GM19238 (cell line): ENCODE results near the gene LRRC4B.

Experiments used
- DNase-seq: peaks from one replicate; pipeline ENCODE4 v3.0.0; 2011; ENCODE audit warnings: low spot score; ENCODE audit not compliant: insufficient read length

The LRRC4B gene

GRCh38 chr19:50570997-50571396, 2.8 kb upstream of the LRRC4B start:
- no peak for DNase-seq

GRCh38 chr19:50569938-50570540, 1.8 kb upstream of the LRRC4B start:
- no peak for DNase-seq

- no peak for DNase-seq
Observed at GRCh38 chr19:50568728-50569698, 778 bp upstream of the LRRC4B start.

GRCh38 chr19:50567052-50567841, 988 bp downstream of the LRRC4B start:
- DNase-seq = no peak

GRCh38 chr19:50565984-50566903, 2.0 kb downstream of the LRRC4B start:
- DNase-seq = no peak

GRCh38 chr19:50564229-50565105, 3.8 kb downstream of the LRRC4B start:
- no peak for DNase-seq

- DNase-seq = no peak
Observed at GRCh38 chr19:50563597-50563996, 4.6 kb downstream of the LRRC4B start.

GRCh38 chr19:50562996-50563395, 5.2 kb downstream of the LRRC4B start:
- no peak for DNase-seq

GRCh38 chr19:50562329-50562728, 5.9 kb downstream of the LRRC4B start:
- DNase-seq = no peak

GRCh38 chr19:50559636-50560035, 8.6 kb downstream of the LRRC4B start:
- DNase-seq = no peak

- no peak for DNase-seq
Observed at GRCh38 chr19:50558449-50558848, 9.8 kb downstream of the LRRC4B start.

GRCh38 chr19:50558039-50558438, 10.2 kb downstream of the LRRC4B start:
- DNase-seq = no peak

- DNase-seq = no peak
Observed at GRCh38 chr19:50557009-50557613, 11.1 kb downstream of the LRRC4B start.

- DNase-seq = peak; percentile 81
Observed at GRCh38 chr19:50556282-50557008, 11.8 kb downstream of the LRRC4B start.

GRCh38 chr19:50555450-50556281, 12.6 kb downstream of the LRRC4B start:
- no peak for DNase-seq

GRCh38 chr19:50555033-50555432, 13.2 kb downstream of the LRRC4B start:
- DNase-seq = no peak

GRCh38 chr19:50554212-50554611, 14.0 kb downstream of the LRRC4B start:
- no peak for DNase-seq
